Measurements from ENCODE around the gene OCRL.

DNA sequence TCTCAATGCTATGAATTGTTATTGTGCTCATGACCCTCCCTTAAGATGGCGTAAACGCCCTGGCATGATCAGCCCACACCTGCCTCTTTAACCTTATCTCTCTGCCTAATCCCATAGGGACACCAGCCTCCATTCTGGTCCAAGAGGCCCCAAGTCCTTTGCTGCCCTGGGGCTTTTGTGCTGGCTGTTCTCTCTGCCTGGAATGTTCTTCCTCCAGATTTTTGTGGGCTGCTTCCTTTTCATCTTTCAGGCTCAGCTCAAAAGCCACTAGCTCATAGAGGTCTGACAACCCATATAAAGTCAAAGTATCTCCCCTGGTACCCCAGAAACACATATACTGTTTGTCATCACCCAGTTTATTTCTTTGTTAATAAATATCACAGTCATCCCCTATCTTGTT, 72.3 kb downstream of the OCRL start:
- TF ChIP-seq, protein P1, sequence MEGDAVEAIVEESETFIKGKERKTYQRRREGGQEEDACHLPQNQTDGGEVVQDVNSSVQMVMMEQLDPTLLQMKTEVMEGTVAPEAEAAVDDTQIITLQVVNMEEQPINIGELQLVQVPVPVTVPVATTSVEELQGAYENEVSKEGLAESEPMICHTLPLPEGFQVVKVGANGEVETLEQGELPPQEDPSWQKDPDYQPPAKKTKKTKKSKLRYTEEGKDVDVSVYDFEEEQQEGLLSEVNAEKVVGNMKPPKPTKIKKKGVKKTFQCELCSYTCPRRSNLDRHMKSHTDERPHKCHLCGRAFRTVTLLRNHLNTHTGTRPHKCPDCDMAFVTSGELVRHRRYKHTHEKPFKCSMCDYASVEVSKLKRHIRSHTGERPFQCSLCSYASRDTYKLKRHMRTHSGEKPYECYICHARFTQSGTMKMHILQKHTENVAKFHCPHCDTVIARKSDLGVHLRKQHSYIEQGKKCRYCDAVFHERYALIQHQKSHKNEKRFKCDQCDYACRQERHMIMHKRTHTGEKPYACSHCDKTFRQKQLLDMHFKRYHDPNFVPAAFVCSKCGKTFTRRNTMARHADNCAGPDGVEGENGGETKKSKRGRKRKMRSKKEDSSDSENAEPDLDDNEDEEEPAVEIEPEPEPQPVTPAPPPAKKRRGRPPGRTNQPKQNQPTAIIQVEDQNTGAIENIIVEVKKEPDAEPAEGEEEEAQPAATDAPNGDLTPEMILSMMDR (conservative IDR thresholded peaks at IDR 0.05; ENCODE audit: low read depth, low read length) = no peak
- TF ChIP-seq EZH2 (IDR thresholded peaks at IDR 0.05; ENCODE audit: borderline replicate concordance, low read depth, low read length, poor library complexity, severe bottlenecking) = no peak
